ENCODE data around the gene TMEM14C.

TMEM14C gene

GRCh38 chr6:10759884-10760329 is 37.0 kb downstream of the TMEM14C start:
- in situ Hi-C loops (cut with HindIII; ENCODE audit: low sequenced_read_pairs): no loop called here

DNA sequence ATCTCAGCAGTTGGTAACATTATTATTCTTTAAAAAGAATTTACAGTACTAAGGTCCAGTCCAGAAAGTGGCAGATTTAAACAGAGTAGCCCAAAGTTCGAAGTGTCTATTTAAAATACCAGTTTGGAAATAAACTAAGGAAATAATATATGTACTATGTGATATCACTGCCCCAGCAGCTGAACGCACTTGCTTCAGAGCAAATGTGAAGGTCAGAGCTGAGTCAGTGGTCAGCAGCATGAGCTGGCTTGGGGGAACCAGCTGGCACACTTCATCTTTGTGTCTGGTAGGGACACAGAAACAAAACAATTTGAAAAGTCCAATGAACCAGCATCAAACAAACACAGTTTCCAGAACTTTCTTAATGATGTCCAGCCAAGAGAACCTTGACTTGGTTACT is 40.1 kb downstream of the TMEM14C start:
- in situ Hi-C loops (cut with HindIII; ENCODE audit: low sequenced_read_pairs): no loop called here

DNA sequence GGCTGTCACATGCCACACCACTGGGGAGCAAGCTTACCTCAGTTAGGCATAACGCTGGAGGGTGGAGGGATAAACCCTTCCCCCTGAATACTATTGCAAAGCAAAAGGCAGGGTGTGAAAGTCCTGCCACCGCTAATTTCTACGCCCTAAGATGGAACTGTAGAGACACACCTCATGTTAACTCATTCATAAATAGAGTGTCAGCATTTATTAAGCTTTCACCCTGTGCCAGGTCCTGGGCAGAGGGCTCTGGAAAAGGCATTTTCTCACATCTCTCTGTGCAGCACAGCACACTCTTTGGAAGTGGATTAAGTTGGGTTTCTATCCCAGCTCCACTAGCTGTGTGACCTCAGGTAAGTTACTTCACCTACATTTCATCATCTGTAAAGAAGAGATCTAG is 46.5 kb downstream of the TMEM14C start:
- in situ Hi-C loops (cut with HindIII; ENCODE audit: low sequenced_read_pairs): no loop called here

DNA sequence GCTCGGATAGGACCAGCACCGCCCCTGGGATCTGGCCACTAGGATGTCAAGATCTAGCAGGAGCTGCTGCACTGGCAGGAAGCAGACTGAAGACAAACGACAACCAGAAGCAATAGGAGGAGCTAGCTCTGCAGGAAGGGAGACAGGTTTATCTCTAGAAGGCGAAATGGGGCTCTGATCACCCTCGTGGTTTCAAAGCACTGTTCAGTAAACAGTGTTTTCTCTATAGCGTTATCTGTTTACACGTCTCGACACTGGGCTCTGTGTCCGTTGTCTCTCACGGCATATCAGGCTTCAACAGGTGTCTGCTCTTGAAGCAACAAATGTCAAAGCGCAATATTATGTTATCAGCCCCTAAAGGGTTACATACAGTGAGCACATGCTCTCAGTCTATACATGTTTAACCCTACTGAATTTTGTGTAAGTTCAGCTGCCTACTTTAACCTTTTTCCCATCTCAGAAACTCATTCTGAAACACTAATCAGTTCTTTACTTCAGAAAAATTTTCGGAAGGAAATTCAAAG is 48.6 kb downstream of the TMEM14C start:
- in situ Hi-C loops (cut with HindIII; ENCODE audit: low sequenced_read_pairs): no loop called here

DNA sequence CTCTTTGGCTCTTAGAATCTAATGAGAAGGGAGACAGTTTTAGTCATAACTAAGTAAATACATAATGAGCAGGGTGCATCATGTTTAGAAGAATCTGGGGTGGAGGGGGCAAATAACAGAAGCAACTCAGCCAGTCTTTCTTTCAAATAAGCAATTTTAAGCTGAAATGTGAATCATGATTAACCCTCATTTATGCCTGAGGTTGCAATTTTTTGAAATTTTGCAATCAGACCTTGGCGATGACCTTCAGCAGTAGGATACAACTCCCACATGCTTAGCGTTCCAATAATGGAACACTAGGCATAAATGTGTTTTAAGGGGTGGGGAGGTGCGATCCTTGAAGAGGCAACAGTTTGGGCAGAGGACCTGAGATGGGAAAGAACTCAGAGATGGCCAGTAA is 55.4 kb downstream of the TMEM14C start:
- in situ Hi-C loops (cut with HindIII; ENCODE audit: low sequenced_read_pairs): no loop called here

GRCh38 chr6:10779076-10779475 is 56.2 kb downstream of the TMEM14C start:
- in situ Hi-C loops (cut with HindIII; ENCODE audit: low sequenced_read_pairs): no loop called here
